Measurements from ENCODE around the gene MORC3. TPM values are rescaled to one million over a fixed set of nuclear protein-coding genes. Genes with fewer than 3 reads are reported as not detected.

MORC3 gene
- total RNA-seq, 1 experiment from 2014 or later: 18.7 TPM

- no peak overlapping the region for H2BK120ac ChIP-seq (ENCODE audit: low read depth, low read length, poor library complexity, severe bottlenecking)
- no peak overlapping the region for H3K56ac ChIP-seq (ENCODE audit: insufficient read length, low read depth, low read length)
- TF ChIP-seq, protein P1, sequence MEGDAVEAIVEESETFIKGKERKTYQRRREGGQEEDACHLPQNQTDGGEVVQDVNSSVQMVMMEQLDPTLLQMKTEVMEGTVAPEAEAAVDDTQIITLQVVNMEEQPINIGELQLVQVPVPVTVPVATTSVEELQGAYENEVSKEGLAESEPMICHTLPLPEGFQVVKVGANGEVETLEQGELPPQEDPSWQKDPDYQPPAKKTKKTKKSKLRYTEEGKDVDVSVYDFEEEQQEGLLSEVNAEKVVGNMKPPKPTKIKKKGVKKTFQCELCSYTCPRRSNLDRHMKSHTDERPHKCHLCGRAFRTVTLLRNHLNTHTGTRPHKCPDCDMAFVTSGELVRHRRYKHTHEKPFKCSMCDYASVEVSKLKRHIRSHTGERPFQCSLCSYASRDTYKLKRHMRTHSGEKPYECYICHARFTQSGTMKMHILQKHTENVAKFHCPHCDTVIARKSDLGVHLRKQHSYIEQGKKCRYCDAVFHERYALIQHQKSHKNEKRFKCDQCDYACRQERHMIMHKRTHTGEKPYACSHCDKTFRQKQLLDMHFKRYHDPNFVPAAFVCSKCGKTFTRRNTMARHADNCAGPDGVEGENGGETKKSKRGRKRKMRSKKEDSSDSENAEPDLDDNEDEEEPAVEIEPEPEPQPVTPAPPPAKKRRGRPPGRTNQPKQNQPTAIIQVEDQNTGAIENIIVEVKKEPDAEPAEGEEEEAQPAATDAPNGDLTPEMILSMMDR (conservative IDR thresholded peaks at IDR 0.05): no peak
- Mint-ChIP-seq H3K4me1 (no peaks in the 10 kb centered on the region), H3K27ac (peak overlapping the region in 1 of 3 experiments; percentile 12; a peak in 1 of 7 replicates), H3K27me3 (ENCODE audit: low read depth) (no peaks in the 10 kb centered on the region), H3K36me3 (ENCODE audit: insufficient read depth in 1 of 3, low read depth in 3 of 3) (peaks cover 15 to 67% (median 53%) of the 10 kb centered on the region in 3 experiments), H3K9me3 (no peaks in the 10 kb centered on the region), H3K4me3 (no peak overlapping the region)
- H2BK5ac ChIP-seq (ENCODE audit: insufficient read length, low read length): no peak overlapping the region
- H4K5ac ChIP-seq (ENCODE audit: insufficient read length, low read depth, low read length): no peak overlapping the region
- H3K14ac ChIP-seq (ENCODE audit: insufficient read depth, low read length): no peak overlapping the region
- no peaks in the 10 kb centered on the region for H3K23me2 ChIP-seq (ENCODE audit: insufficient read length, low read depth, low read length, poor library complexity, severe bottlenecking)
- no CpG with 5 or more reads among the region's 6 CpGs for WGBS (ENCODE audit: extremely low coverage, insufficient read length, low lambda C conversion rate)
- no peak overlapping the region for H3K23ac ChIP-seq (ENCODE audit: insufficient read length, low read depth, low read length)
- no peak overlapping the region for H3K27ac ChIP-seq (ENCODE audit: insufficient read length, low read depth, low read length)
- H2BK12ac ChIP-seq (ENCODE audit: insufficient read length, low read depth, low read length): no peak overlapping the region
- H2AK5ac ChIP-seq (ENCODE audit: insufficient read length, low read length): no peak overlapping the region
- no peak overlapping the region for H3T11ph ChIP-seq (ENCODE audit: low read length)
- DNase-seq: no peak
- no peak overlapping the region for H2BK20ac ChIP-seq (ENCODE audit: low read depth, low read length, poor library complexity, severe bottlenecking)
- H2AFZ ChIP-seq (ENCODE audit: low read length): no peak overlapping the region
- no peak overlapping the region for H3K9ac ChIP-seq (ENCODE audit: extremely low read depth, insufficient read length, low read length)
- no peaks in the 10 kb centered on the region for H3K27me3 ChIP-seq (ENCODE audit: insufficient read depth, low read length)
- H3K4me1 ChIP-seq (ENCODE audit: insufficient read depth, low read length): no peaks in the 10 kb centered on the region
- no peaks in the 10 kb centered on the region for H3K9me3 ChIP-seq (ENCODE audit: control insufficient read depth, low read depth, low read length)
- no peak overlapping the region for H3K4ac ChIP-seq (ENCODE audit: low read depth, low read length)
- H4K20me1 ChIP-seq (ENCODE audit: control insufficient read depth, insufficient read depth, insufficient read length): no peaks in the 10 kb centered on the region
- H3K18ac ChIP-seq (ENCODE audit: insufficient read length, low read depth, low read length): no peak overlapping the region
- no peaks in the 10 kb centered on the region for H3K79me2 ChIP-seq (ENCODE audit: insufficient read depth, low read length)
- no peak overlapping the region for H3K4me2 ChIP-seq (ENCODE audit: insufficient read depth, insufficient read length, low read length)
- no peak overlapping the region for H4K91ac ChIP-seq (ENCODE audit: insufficient read length, low read depth, low read length)
- H4K8ac ChIP-seq (replicated peaks; ENCODE audit: insufficient read length, low read depth, low read length): no peak overlapping the region
- H3K79me1 ChIP-seq (ENCODE audit: insufficient read depth, low read depth, low read length, poor library complexity, severe bottlenecking): no peaks in the 10 kb centered on the region
- H2BK15ac ChIP-seq (ENCODE audit: low read depth, low read length): no peak overlapping the region
Measured at GRCh38 chr21:36408568-36408967, 88.6 kb downstream of the MORC3 start.
